ENCODE data around the gene CFLAR. TPM values are rescaled to one million over a fixed set of nuclear protein-coding genes. Genes with fewer than 3 reads are reported as not detected.

CFLAR gene
- total and polyA plus RNA-seq, 9 of the 15 experiments (the other 6 are each of a cell fraction or from before 2014, with no cell fraction given), result 27.5 to 102 (median 54.0) TPM

- TF ChIP-seq NFATC3 (IDR thresholded peaks at IDR 0.05) (no peak), ZNF280B (CRISPR knock-in tag; IDR thresholded peaks at IDR 0.05) (no peak), ZNF764 (CRISPR knock-in tag; IDR thresholded peaks at IDR 0.05; ENCODE audit: low read depth) (no peak), C11orf30 (IDR thresholded peaks at IDR 0.05; ENCODE audit: low read depth) (no peak), CUX1 (CRISPR knock-in tag; IDR thresholded peaks at IDR 0.05) (no peak), ELK3 (CRISPR knock-in tag; IDR thresholded peaks at IDR 0.05) (no peak), CBX2 (IDR thresholded peaks at IDR 0.05; ENCODE audit: insufficient read depth, low read length, poor library complexity, severe bottlenecking) (no peak), XRCC4 (IDR thresholded peaks at IDR 0.05; ENCODE audit: extremely low read depth, insufficient read depth, insufficient read length) (no peak), TAF15 (IDR thresholded peaks at IDR 0.05; ENCODE audit: low read depth, low read length) (no peak), CTCFL (IDR thresholded peaks at IDR 0.05; ENCODE audit: borderline replicate concordance, insufficient read depth, low read depth, low read length, poor library complexity, severe bottlenecking) (peak; percentile 27), E2F8 (IDR thresholded peaks at IDR 0.05; ENCODE audit: low read depth, partially characterized antibody) (peak; percentile 23), TAF1 (IDR thresholded peaks at IDR 0.05; ENCODE audit: control insufficient read depth, extremely low read depth, insufficient read depth, low read length, severe bottlenecking) (no peak), PHB2 (IDR thresholded peaks at IDR 0.05; ENCODE audit: low read depth) (no peak)
Measured at GRCh38 chr2:201158111-201158929, 42.4 kb downstream of the CFLAR start (continued).

All from K562 (cell line).